ENCODE data around the gene DPYD. TPM values are rescaled to one million over a fixed set of nuclear protein-coding genes. Genes with fewer than 3 reads are reported as not detected.

Gene DPYD
- total and polyA plus RNA-seq, 2 donors from 2014 or later: 4.9 to 41.6 TPM

- H3K4me1 ChIP-seq (ENCODE audit: control insufficient read depth in 2 of 3, insufficient read depth in 2 of 3, low read depth in 1 of 3, low read length in 3 of 3): no peaks in the 10 kb centered on the region
- no peaks in the 10 kb centered on the region for H3K27me3 ChIP-seq (ENCODE audit: control insufficient read depth, insufficient read depth, low read length)
- H3K9me3 ChIP-seq (ENCODE audit: control insufficient read depth in 2 of 3, insufficient read depth in 1 of 3, low read length in 3 of 3): no peaks in the 10 kb centered on the region
- intact Hi-C loops (cut with DNase I): no loop called here
- no peak for DNase-seq
- no peak overlapping the region for H3K9ac ChIP-seq (ENCODE audit: low read length in 3 of 3)
- H3K4me3 ChIP-seq (ENCODE audit: low read length in 3 of 3): no peak overlapping the region
- TF ChIP-seq CTCF (IDR thresholded peaks at IDR 0.05; ENCODE audit: borderline replicate concordance, extremely low read depth, insufficient read depth): no peak
- H3K36me3 ChIP-seq (ENCODE audit: control insufficient read depth in 2 of 3, insufficient read depth in 3 of 3, low read length in 3 of 3): no peaks in the 10 kb centered on the region
- no peak for FAIRE-seq
- H3K27ac ChIP-seq (ENCODE audit: low read depth in 2 of 2, low read length in 2 of 2): no peak overlapping the region
Measured at GRCh38 chr1:97423403-97423802, 497.4 kb downstream of the DPYD start.

- no peak for TF ChIP-seq CTCF (IDR thresholded peaks at IDR 0.05; ENCODE audit: borderline replicate concordance, extremely low read depth, insufficient read depth)
- intact Hi-C loops (cut with DNase I): no loop called here
- DNase-seq (no peak), FAIRE-seq (no peak)
- Histone ChIP-seq H3K4me3 (ENCODE audit: low read length in 3 of 3) (no peak overlapping the region), H3K9ac (ENCODE audit: low read length in 3 of 3) (no peak overlapping the region), H3K36me3 (ENCODE audit: control insufficient read depth in 2 of 3, insufficient read depth in 3 of 3, low read length in 3 of 3) (no peaks in the 10 kb centered on the region), H3K4me1 (ENCODE audit: control insufficient read depth in 2 of 3, insufficient read depth in 2 of 3, low read depth in 1 of 3, low read length in 3 of 3) (no peaks in the 10 kb centered on the region), H3K9me3 (ENCODE audit: control insufficient read depth in 2 of 3, insufficient read depth in 1 of 3, low read length in 3 of 3) (no peaks in the 10 kb centered on the region), H3K27me3 (ENCODE audit: control insufficient read depth, insufficient read depth, low read length) (no peaks in the 10 kb centered on the region), H3K27ac (ENCODE audit: low read depth in 2 of 2, low read length in 2 of 2) (no peak overlapping the region)
Measured at GRCh38 chr1:97417661-97418060, 503.2 kb downstream of the DPYD start.

GRCh38 chr1:97414682-97415312 is 506.0 kb downstream of the DPYD start:
- no peak for DNase-seq
- FAIRE-seq: no peak
- Histone ChIP-seq H3K27ac (ENCODE audit: low read depth in 2 of 2, low read length in 2 of 2) (no peak overlapping the region), H3K9ac (ENCODE audit: low read length in 3 of 3) (no peak overlapping the region), H3K4me3 (ENCODE audit: low read length in 3 of 3) (no peak overlapping the region), H3K4me1 (ENCODE audit: control insufficient read depth in 2 of 3, insufficient read depth in 2 of 3, low read depth in 1 of 3, low read length in 3 of 3) (no peaks in the 10 kb centered on the region), H3K27me3 (ENCODE audit: control insufficient read depth, insufficient read depth, low read length) (no peaks in the 10 kb centered on the region), H3K9me3 (ENCODE audit: control insufficient read depth in 2 of 3, insufficient read depth in 1 of 3, low read length in 3 of 3) (no peaks in the 10 kb centered on the region), H3K36me3 (ENCODE audit: control insufficient read depth in 2 of 3, insufficient read depth in 3 of 3, low read length in 3 of 3) (no peaks in the 10 kb centered on the region)
- intact Hi-C loops (cut with DNase I): no loop called here
- no peak for TF ChIP-seq CTCF (IDR thresholded peaks at IDR 0.05; ENCODE audit: borderline replicate concordance, extremely low read depth, insufficient read depth)

GRCh38 chr1:97412737-97413136 is 508.1 kb downstream of the DPYD start:
- no peak for FAIRE-seq
- Histone ChIP-seq H3K4me3 (ENCODE audit: low read length in 3 of 3) (no peak overlapping the region), H3K9ac (ENCODE audit: low read length in 3 of 3) (no peak overlapping the region), H3K27ac (ENCODE audit: low read depth in 2 of 2, low read length in 2 of 2) (no peak overlapping the region), H3K9me3 (ENCODE audit: control insufficient read depth in 2 of 3, insufficient read depth in 1 of 3, low read length in 3 of 3) (no peaks in the 10 kb centered on the region), H3K27me3 (ENCODE audit: control insufficient read depth, insufficient read depth, low read length) (no peaks in the 10 kb centered on the region), H3K36me3 (ENCODE audit: control insufficient read depth in 2 of 3, insufficient read depth in 3 of 3, low read length in 3 of 3) (no peaks in the 10 kb centered on the region), H3K4me1 (ENCODE audit: control insufficient read depth in 2 of 3, insufficient read depth in 2 of 3, low read depth in 1 of 3, low read length in 3 of 3) (no peaks in the 10 kb centered on the region)
- intact Hi-C loops (cut with DNase I): no loop called here
- TF ChIP-seq CTCF (IDR thresholded peaks at IDR 0.05; ENCODE audit: borderline replicate concordance, extremely low read depth, insufficient read depth): no peak
- DNase-seq: no peak

Data from kidney (tissue), 14 donors.